Liver (tissue), 9 donors: ENCODE results near the gene TBC1D9B. TPM values are rescaled to one million over a fixed set of nuclear protein-coding genes. Genes with fewer than 3 reads are reported as not detected.
A peak's percentile ranks its signal among the peaks of the same experiment; 100 is the strongest.

Experiments used
- DNase-seq: peaks from one replicate; pipeline ENCODE4 v3.0.0-alpha.2; 2017; ENCODE audit warnings: low spot score
- H3K27ac ChIP-seq, 2 donors: one replicate each; pipeline ENCODE4 v1.7.0; 2013; ENCODE audit warnings: inconsistent platforms in 2 of 2, low read length in 2 of 2, control low read depth in 1 of 2, low read depth in 1 of 2, mild to moderate bottlenecking in 1 of 2
- H3K27me3 ChIP-seq, 4 donors: one replicate each; pipeline versions ENCODE4 v1.6.1 to v1.7.0; 2013; ENCODE audit warnings: low read length in 3 of 4, inconsistent platforms in 1 of 4, mild to moderate bottlenecking in 1 of 4, moderate library complexity in 1 of 4; ENCODE audit not compliant: control insufficient read depth in 4 of 4, insufficient read depth in 4 of 4
- H3K36me3 ChIP-seq, 4 donors: one replicate each; pipeline versions ENCODE4 v1.6.1 to v1.7.0; 2013; ENCODE audit warnings: low read length in 3 of 4, mild to moderate bottlenecking in 3 of 4, low read depth in 1 of 4, moderate library complexity in 1 of 4; ENCODE audit not compliant: control insufficient read depth in 4 of 4, insufficient read depth in 3 of 4
- H3K4me1 ChIP-seq, 4 donors: one replicate each; pipeline versions ENCODE4 v1.6.1 to v1.7.0; 2013; ENCODE audit warnings: low read length in 3 of 4, mild to moderate bottlenecking in 3 of 4, moderate library complexity in 1 of 4; ENCODE audit not compliant: control insufficient read depth in 4 of 4, insufficient read depth in 4 of 4
- H3K4me3 ChIP-seq, 3 donors: one replicate each; pipeline versions ENCODE4 v1.6.1 to v1.7.0; 2013; ENCODE audit warnings: low read length in 3 of 3, control low read depth in 1 of 3, low read depth in 1 of 3, mild to moderate bottlenecking in 1 of 3
- H3K9ac ChIP-seq, 2 donors: one replicate each; pipeline ENCODE4 v1.7.0; 2013; ENCODE audit warnings: low read length in 2 of 2, mild to moderate bottlenecking in 2 of 2, moderate library complexity in 2 of 2, control low read depth in 1 of 2, low read depth in 1 of 2
- H3K9me3 ChIP-seq, 4 donors: one replicate each; pipeline versions ENCODE4 v1.6.1 to v1.7.0; 2013; ENCODE audit warnings: low read length in 3 of 4; ENCODE audit not compliant: control insufficient read depth in 4 of 4
- CTCF ChIP-seq: fragments of 150-350 bp; IDR thresholded peaks from 2 replicates; pipeline ENCODE4 v1.5.1; 2017; ENCODE audit warnings: improper control_type of control experiment, low read depth, low read length; ENCODE audit not compliant: missing input control
- EGR1 ChIP-seq, 2 donors: IDR thresholded peaks; 2 replicates each; pipeline ENCODE4 v1.6.1; 2016 to 2018; ENCODE audit warnings: antibody characterized with exemption in 2 of 2, low read depth in 2 of 2
- FOXA1 ChIP-seq: IDR thresholded peaks from 2 replicates; pipeline ENCODE4 v1.6.1; 2016; ENCODE audit warnings: antibody characterized with exemption
- FOXA2 ChIP-seq: IDR thresholded peaks from 2 replicates; pipeline ENCODE4 v1.6.1; 2016; ENCODE audit warnings: antibody characterized with exemption
- GABPA ChIP-seq, 2 donors: IDR thresholded peaks in 1 of 2; conservative IDR thresholded peaks in 1 of 2; 2 replicates each; pipeline ENCODE4 v1.6.1; 2016; ENCODE audit warnings: antibody characterized with exemption in 2 of 2, mild to moderate bottlenecking in 1 of 2, moderate library complexity in 1 of 2
- HNF4A ChIP-seq, 2 donors: conservative IDR thresholded peaks; 2 replicates each; pipeline ENCODE4 v1.6.1; 2016; ENCODE audit warnings: antibody characterized with exemption in 2 of 2, mild to moderate bottlenecking in 2 of 2
- HNF4G ChIP-seq: IDR thresholded peaks from 2 replicates; pipeline ENCODE4 v1.6.1; 2016; ENCODE audit warnings: antibody characterized with exemption
- JUND ChIP-seq, 2 donors: IDR thresholded peaks; 2 replicates each; pipeline ENCODE4 v1.6.1; 2016; ENCODE audit warnings: antibody characterized with exemption in 2 of 2
- MAX ChIP-seq: IDR thresholded peaks from 2 replicates; pipeline ENCODE4 v1.6.1; 2016; ENCODE audit warnings: antibody characterized with exemption
- NR2F2 ChIP-seq: IDR thresholded peaks from 2 replicates; pipeline ENCODE4 v1.6.1; 2016; ENCODE audit warnings: antibody characterized with exemption
- RAD21 ChIP-seq, 2 donors: IDR thresholded peaks; 2 replicates each; pipeline ENCODE4 v1.6.1; 2016; ENCODE audit warnings: antibody characterized with exemption in 2 of 2, mild to moderate bottlenecking in 2 of 2
- REST ChIP-seq: IDR thresholded peaks from 2 replicates; pipeline ENCODE4 v1.6.1; 2016; ENCODE audit warnings: antibody characterized with exemption, mild to moderate bottlenecking
- SP1 ChIP-seq: IDR thresholded peaks from 2 replicates; pipeline ENCODE4 v1.6.1; 2018; ENCODE audit warnings: antibody characterized with exemption, mild to moderate bottlenecking
- TAF1 ChIP-seq: conservative IDR thresholded peaks from 2 replicates; pipeline ENCODE4 v1.6.1; 2016; ENCODE audit warnings: antibody characterized with exemption, mild to moderate bottlenecking
- YY1 ChIP-seq: IDR thresholded peaks from 2 replicates; pipeline ENCODE4 v1.6.1; 2016; ENCODE audit warnings: antibody characterized with exemption, mild to moderate bottlenecking
- WGBS: extraction: QIAGEN DNeasy Blood & Tissue Kit; methylation state at CpG from one replicate; pipeline ENCODE4 v1.1.7; 2013; 5-methylcytosine and 5-hydroxymethylcytosine counted together
- polyA plus RNA-seq, 2 donors: library from polyadenylated mRNA; stranded (reverse) in 1 of 2; unstranded in 1 of 2; fragments of 200-250 nt in 1 of 2; fragments of >200 nt in 1 of 2; fragmentation: Nextera tagmentation in 1 of 2; extraction: Ambion mirVana in 1 of 2; gene quantifications; one replicate each; pipeline versions ENCODE4 v1.2.1 to v1.2.3, GENCODE V29; 2013 to 2015
- total RNA-seq, 2 donors: library from RNA; depleted of rRNA; stranded (reverse); fragments of >200 nt; gene quantifications; one replicate each; pipeline ENCODE4 v1.2.3, GENCODE V29; 2014
- TF ChIP-seq, protein P1 (sequence below): IDR thresholded peaks from 2 replicates; pipeline ENCODE4 v1.6.1; 2016; ENCODE audit warnings: antibody characterized with exemption
- TF ChIP-seq, protein P2 (sequence below): IDR thresholded peaks from 2 replicates; pipeline ENCODE4 v1.6.1; 2016; ENCODE audit warnings: antibody characterized with exemption
- donor health status: healthy.
- donor health status: healthy.
- donor health status: healthy.
- donor health status: healthy.
- donor health status: healthy.

TBC1D9B gene
- total and polyA plus RNA-seq, 4 donors, result 23.1 to 55.4 (median 38.7) TPM

GRCh38 chr5:179833709-179834070 is 74.0 kb downstream of the TBC1D9B start (continued):
- TF ChIP-seq CTCF (no peak), TAF1 (no peak)

GRCh38 chr5:179833056-179833708 is 74.5 kb downstream of the TBC1D9B start:
- no peak overlapping the region for H3K27ac ChIP-seq
- H3K27me3 ChIP-seq, result no peaks in the 10 kb centered on the region
- 89% methylated on average over 23 of the region's 23 CpGs for WGBS

DNA sequence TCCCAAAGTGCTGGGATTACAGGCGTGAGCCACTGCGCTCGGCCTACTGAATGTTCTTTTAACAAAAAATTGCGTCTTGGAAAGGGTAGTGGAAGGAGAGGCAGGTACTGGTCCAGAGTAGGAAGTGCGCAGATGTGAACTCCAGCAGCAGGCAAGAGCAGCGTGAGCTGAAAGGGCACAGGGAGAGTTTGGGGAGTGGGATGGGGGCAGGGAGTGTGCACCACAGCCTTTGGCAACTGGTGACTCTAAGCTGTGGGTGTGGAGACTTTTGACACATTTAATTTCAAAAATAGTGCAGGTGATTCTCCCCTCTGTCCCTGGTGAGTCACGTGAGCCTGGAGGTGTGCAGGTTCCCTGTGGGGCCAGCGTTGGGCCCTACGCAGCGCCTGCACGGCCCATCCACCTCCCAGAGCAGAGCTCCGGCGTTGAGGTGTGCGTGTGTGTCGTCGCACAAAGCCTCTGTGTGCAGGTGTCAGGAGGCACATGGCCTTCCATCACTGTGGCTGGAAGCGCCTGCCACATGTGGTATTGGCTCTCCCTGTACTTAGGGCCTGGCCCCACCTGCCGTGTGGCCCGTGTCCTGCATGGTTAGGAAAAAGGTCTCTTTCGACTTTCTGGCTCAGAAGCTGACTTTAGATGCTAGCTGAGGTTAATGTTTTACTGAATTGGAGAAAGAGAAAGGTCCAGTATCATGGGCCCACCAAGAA is 75.5 kb downstream of the TBC1D9B start:
- no peak overlapping the region for H3K27ac ChIP-seq
- 75% methylated on average over 20 of the region's 20 CpGs for WGBS
- no peaks in the 10 kb centered on the region for H3K9me3 ChIP-seq
- no peak overlapping the region for H3K9ac ChIP-seq
- no peak for TF ChIP-seq JUND (IDR thresholded peaks at IDR 0.05)
- no peak for TF ChIP-seq HNF4A (conservative IDR thresholded peaks at IDR 0.05)
- no peak for TF ChIP-seq FOXA2
- TF ChIP-seq RAD21 (IDR thresholded peaks at IDR 0.05), result peak; percentile 59 to 73
- TF ChIP-seq CTCF, result peak; percentile 25
- no peak for TF ChIP-seq GABPA (IDR thresholded peaks at IDR 0.05 in 1 of 2, conservative IDR thresholded peaks at IDR 0.05 in 1 of 2)
- peak; percentile 24 for TF ChIP-seq MAX
- no peak for TF ChIP-seq EGR1 (IDR thresholded peaks at IDR 0.05; ENCODE audit: low read depth in 2 of 2)
- TF ChIP-seq, protein P1, sequence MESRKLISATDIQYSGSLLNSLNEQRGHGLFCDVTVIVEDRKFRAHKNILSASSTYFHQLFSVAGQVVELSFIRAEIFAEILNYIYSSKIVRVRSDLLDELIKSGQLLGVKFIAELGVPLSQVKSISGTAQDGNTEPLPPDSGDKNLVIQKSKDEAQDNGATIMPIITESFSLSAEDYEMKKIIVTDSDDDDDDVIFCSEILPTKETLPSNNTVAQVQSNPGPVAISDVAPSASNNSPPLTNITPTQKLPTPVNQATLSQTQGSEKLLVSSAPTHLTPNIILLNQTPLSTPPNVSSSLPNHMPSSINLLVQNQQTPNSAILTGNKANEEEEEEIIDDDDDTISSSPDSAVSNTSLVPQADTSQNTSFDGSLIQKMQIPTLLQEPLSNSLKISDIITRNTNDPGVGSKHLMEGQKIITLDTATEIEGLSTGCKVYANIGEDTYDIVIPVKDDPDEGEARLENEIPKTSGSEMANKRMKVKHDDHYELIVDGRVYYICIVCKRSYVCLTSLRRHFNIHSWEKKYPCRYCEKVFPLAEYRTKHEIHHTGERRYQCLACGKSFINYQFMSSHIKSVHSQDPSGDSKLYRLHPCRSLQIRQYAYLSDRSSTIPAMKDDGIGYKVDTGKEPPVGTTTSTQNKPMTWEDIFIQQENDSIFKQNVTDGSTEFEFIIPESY, result no peak
- TF ChIP-seq HNF4G, result no peak
- no peak for TF ChIP-seq NR2F2
- no peak for TF ChIP-seq REST
- no peak for TF ChIP-seq TAF1
- TF ChIP-seq, protein P2, sequence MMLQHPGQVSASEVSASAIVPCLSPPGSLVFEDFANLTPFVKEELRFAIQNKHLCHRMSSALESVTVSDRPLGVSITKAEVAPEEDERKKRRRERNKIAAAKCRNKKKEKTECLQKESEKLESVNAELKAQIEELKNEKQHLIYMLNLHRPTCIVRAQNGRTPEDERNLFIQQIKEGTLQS, result no peak
- TF ChIP-seq SP1, result no peak
- no peak for TF ChIP-seq YY1
- no peak for TF ChIP-seq FOXA1
- peaks cover 0 to 40% (median 30%) of the 10 kb centered on the region in 4 donors for H3K4me1 ChIP-seq
- no peak for DNase-seq
- H3K27me3 ChIP-seq, result no peaks in the 10 kb centered on the region
- peaks cover 23 to 63% (median 57%) of the 10 kb centered on the region in 4 donors for H3K36me3 ChIP-seq
- no peak overlapping the region for H3K4me3 ChIP-seq

More at GRCh38 chr5:179833056-179833708, 74.5 kb downstream of the TBC1D9B start:
- peaks cover 3 to 46% (median 34%) of the 10 kb centered on the region in 4 donors for H3K4me1 ChIP-seq
- peaks cover 29 to 68% (median 61%) of the 10 kb centered on the region in 4 donors for H3K36me3 ChIP-seq
- DNase-seq, result no peak
- TF ChIP-seq SP1 (no peak), NR2F2 (no peak)
- no peak overlapping the region for H3K9ac ChIP-seq
- H3K4me3 ChIP-seq, result no peak overlapping the region
- H3K9me3 ChIP-seq, result no peaks in the 10 kb centered on the region
